GM18861 (cell line): Measurements from ENCODE around the gene RTN4R.

Source experiments
- ATAC-seq: cut with Tn5 transposase; IDR thresholded peaks from one replicate; pipeline ENCODE4 v1.9.1; 2021; ENCODE audit not compliant: unreplicated experiment

Gene RTN4R

DNA sequence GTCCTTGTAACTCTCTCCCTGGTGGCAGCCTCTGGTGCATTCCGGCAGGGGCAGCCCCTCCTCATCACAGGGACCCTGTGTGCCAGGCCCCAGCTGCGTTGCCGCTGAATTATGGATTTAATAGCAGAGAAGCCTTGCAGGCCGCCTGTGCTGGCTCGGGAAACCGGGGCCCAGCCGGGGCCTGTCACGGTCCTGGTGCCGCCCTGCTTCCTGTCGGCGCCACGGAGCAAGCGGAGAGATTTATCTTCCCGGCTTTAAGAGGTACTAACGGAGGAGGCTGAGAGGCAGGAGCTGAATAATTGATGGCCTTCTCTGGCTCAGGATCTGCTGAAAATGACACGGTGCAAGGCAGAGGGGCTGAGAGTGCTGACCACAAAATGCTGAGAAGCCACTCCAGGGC is 63.3 kb downstream of the RTN4R start:
- ATAC-seq = no peak

DNA sequence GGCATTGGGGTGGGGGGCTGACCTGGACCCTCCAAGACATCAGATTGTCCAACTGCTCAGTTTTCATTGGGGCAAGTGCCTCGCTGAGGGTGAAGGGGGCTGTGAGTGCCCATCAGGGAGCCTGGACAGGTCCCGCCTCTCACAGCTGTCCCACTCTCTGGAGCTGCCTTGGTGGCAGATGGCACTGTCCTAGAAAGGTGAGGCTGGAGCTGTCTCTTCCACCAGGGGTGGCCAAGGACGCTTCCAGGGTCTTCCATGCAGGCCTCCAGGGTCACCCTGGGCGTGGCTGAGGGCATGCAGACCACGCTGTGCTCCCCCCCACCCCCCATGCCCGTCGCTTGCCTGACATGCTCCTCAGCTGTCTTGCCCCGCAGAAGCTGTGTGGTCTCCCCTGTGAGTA is 63.8 kb downstream of the RTN4R start:
- no peak for ATAC-seq

DNA sequence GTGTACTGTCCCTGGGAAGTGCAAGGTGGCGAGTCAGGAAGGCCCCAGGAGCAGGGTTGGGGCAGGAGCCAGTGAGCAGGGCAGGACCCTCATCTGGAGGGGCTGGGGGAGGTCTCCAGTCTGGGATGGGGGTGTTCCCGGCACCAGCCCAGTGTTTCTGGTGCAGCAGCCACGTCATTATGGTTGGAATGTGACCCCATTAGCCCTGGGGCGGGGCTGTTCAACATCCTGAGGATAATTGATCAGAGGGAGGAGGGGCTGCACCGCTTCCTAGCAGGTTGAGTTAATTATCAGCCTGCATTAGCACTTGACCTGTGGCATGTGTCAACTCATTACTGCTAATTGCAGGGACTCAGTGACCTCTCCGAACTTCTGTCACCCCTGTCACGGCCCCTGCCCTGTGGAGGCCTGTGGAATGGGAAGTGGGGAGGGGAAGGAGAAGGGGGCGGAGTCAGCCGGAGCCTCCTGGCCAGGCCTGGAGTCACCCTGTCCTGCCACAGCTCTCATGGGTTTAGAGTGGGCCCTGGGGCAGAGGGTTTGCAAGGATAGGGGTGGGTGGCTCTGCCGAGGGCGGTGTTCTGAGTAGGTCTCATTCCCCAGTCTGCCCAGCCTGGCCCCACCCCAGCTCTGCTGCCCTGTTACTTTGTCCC is 64.4 kb downstream of the RTN4R start:
- no peak for ATAC-seq

DNA sequence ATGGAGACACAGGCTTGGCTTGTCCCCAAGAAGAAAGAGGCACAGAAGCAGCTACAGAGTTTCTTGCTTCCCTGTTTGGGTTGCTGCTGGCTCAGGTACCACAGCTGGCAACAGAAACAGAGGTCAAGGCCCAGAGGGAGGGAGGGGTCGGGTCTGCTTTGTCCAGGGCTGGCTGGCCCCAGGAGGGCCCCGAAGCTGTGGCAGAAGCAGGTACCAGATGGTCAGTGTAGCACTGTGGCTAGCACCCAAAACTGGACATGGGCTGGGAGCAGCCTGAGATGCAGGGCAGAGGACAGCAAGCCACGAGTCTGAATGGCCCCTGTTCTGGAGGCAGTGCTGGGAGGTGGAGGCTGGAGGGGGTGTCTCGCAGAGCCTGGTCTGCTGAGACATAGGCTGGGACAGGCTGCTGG is 65.0 kb downstream of the RTN4R start:
- no peak for ATAC-seq

DNA sequence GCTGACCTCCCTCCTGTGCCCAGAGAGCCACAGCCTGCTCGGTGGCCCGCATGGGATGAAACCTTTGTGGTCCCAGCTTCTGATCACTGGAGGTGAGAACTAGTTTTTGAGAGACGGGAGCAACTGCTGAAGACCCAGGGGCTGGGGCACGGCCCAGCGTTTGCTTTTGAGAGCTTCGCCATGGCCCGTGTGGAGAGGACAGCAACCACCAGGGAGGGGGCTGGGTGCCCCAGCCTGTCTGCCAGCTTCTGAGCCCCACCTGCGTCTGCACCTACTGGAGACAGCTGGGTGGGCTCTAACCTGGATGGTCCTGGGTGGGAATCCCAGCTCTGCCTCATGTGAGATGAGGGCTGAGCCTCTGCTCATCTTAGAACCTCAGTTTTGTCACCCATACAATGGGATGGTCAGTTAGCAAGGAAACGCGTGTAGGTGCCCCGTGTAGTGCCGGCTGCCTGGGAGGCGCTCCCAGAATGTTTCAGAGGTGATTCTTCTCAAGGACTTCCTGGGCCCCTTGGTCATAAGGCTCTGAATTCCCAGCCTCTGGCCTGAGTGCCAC is 66.2 kb downstream of the RTN4R start:
- no peak for ATAC-seq

DNA sequence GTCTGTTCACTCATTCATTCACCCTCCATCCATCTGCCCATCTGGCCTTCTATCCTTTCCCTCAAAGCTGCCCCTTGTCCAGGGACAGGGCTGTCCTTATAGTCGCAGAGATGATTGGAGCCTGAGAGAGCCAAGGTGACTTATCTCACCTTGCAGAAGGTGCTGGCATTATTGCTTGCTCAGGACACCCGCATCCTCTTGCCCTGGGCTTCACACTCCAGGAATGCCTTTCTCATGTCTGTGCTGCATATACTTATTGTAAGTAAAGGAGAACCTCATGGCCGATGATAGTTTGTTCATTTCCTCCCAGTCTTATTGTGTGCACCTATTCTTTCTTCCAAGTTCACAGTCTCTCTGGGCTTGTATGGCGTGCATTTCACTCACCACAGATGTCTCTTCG is 68.2 kb downstream of the RTN4R start:
- no peak for ATAC-seq

DNA sequence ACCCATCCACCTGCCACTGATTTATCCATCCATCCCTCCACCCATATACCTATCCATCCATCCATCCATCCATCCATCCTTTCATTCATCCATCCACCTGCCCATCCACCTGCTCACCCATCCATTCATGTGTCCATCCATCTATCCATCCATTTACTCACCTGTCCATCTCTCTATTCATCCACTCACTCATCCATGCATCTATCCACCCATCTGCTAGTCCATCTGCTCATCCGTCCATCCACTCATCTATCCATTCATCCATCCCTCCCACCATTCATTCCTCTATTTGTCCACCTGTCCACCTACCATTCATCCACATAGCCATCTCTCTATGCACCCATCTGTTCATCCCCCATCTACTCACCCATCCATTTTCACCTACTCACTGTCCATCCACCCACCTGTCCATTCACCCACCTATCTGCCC is 68.7 kb downstream of the RTN4R start:
- no peak for ATAC-seq

DNA sequence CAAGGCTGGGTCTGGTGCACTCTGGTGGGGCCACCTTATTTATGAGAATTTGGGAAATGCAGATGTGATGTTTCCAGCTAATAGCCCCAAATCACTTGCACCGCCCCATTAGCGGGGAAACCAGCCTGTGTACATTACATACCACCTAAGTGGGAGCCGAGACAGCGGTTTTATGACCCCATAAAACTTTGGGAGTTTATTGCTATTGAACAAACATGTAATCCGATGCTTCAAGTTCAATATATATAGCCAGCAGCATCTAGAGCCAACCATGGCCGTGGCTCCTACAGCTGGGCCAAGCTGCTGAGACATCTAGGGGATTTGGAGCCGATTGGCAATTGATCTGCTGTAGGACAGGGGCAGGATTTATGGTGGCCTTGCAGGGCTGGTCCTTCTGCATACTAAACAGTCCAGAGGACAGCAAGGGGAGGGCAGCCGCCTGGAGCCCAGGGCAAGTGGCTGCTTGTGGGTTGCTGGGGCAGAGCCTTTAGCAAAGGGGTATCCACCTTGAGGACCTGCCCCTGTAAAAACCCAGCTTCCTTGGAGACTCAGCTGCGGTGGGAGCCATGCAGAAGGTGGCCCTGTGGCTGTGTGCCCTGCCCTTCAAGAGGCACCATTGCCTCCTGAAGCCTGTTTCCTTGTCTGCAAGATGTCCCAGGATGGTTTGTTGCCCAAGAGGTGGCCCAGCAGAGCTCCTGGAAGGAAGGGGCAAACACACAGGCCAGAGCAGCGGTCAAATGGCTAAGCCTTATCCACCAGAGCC is 69.4 kb downstream of the RTN4R start:
- ATAC-seq = no peak

DNA sequence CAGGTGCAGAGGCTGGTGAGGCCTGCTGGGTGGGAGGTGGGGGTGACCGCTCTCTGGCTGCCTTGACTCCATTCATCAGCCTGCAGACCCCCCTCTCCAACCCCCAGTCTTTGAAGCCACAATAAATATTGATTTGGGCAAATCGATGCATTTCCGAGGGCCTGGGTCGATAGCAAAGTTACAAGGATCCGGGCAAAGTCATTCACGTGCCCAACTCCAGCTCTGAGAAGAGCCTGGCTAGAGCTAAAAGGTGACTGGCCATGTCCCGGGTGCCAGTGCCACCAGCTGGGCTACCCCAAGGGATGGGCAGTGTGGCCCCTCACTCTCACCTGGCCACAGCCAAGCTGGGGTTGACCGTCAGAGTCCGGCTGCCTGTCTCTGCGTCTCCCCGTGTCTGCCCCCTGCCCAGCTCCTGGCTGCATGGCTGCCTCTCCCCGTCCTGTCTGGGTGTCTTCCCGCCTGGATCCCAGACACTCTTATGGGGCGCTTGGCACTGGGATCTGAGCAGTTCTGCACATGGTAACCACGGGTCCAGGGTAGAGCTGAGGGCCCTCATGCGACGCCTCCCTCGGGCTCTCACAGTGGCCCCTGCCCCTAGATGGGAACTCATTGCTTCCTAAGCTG is 70.6 kb downstream of the RTN4R start:
- no peak for ATAC-seq

DNA sequence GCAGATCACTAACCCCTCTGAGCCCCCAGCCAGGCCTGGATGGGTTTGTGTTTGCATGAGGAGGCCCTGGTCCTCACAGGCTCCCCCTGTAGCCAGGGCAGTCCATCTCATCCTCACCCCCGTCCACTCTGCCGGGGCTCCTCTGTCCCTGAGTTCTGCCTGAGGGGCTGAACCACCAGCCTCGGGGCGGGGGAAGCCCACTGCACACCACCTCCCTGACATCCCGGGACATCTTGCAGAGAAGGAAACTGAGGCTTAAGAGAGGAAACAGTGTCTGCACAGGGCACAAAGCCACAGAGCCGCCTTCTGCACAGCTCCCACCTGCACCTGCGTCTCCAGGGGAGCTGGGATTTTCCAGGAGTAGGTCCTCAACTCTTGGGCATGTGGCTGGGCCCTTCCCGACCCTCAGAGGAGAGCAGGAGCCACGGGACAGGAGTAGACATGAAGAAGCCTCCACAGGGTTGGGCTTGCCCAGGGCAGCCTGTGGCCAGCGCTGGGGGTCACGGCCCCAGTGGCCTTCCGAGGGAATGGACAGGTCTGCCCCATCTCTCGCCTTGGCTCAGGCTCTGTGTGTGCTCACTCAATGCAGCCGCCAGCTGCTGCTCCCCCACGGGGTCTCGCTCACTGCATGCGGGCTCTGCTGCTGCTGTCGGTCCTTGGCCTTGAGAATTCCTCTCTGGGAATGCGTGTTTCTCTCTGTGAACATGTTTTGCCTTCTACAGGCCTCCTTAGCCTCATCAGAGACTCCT is 71.8 kb downstream of the RTN4R start:
- no peak for ATAC-seq

DNA sequence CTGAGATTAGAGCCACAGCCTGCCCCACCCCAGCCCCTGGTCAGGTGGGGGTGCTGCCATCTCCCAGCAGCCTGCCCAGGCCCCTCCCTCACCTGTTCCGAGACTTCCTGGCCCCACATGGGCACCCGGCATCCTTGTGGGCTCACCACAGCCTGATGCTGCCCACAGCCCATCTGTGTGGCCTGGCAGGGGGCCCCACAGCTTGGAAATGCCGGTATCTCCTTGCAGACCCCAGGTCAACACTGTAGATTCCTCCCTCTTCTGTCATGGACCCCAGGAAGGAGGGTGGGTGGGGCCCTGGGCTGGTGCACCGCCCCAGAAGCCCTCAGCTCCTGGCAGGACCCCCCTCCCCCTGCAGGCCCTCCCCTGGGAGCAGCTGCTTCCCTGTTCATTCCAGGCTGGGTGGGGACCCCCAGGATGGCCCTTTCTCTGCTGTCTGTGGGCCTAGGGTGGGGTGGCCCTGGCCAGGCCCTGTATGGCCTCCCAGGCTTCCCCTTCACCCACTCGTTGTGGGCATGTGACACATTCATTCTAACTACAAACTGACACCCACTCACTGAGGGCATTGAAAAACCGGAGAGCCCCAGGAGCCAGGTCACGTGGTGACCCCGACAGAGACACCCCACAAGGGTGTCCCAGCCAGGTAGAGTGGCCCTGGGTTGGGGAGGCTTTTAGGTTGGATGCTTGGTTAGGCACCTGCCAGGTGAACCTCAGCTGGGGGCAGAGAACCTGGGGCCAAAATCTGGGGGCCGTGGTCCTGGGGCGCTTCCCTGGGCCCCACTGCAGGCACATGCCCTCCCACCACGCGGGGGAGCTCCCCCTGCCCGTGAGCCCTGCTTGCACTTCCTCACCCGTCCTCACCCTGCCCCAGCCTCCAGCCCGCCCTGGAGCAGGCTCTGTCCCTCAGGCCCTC is 73.2 kb downstream of the RTN4R start:
- no peak for ATAC-seq

DNA sequence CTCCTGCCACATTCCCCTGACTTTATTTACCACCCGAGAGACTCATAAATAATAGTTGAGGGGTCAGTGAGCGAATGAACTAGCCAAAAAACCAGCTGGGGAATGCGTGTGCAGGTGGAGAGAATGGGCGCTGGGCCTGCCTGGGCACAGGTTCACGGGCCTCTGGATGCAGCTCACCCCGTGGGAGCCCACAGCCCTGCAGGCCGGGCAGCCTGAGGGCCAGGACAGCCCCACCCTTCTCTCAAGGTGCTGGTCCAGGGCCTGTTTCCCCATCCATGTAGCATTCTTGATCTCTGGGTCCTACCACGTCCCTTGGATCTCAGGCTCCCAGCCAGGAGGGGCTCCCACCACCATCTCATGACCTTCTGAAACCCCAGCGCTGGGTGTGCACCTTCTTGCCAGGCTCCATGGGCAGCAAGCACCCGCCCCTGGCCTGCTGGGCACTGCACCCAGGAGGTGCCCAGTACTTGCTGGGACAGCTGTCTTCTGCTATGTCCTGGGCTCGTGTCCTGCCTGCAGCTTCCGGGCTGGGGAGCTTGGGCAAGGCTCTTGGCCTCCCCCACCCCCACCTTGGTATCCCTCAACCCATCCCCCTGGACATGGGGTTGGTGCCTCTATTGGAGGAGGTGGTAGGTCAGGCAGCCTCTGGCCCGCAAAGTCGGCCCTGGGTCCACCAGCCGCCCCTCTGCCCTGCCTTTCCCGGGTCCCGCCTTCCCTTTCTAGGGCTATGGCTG is 74.2 kb downstream of the RTN4R start:
- ATAC-seq = no peak

GRCh38 chr22:20192972-20193760 is 75.0 kb downstream of the RTN4R start:
- ATAC-seq = no peak

- ATAC-seq = no peak
These were observed 75.7 kb downstream of the RTN4R start for GRCh38 chr22:20192293-20192971.

DNA sequence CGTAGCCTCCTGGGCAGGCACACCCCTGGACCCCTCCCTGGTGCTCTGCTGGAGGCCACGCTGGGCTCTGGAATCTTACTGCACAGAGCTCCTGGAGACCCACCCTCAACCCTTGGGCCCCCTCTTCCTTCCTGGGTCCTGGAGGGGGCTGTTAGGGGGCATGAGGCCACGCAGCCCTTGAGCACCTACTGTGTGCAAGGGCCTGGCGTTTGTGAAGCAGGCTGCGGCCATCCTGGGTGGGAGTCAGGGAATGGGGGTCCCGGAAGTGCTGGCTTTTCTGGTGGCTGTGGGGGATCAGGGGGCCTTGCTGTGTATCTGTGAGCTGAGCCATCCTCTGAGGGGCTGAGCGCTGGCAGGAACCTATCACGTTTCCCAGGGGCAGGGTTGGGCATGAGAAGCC is 76.3 kb downstream of the RTN4R start:
- no peak for ATAC-seq
